Smooth muscle cell of the brain vasculature (primary cell): ENCODE results near the gene PRODH2.
"Not testable (repeated sequence)": the region's sequence is repeated elsewhere in the genome, so short reads cannot be mapped to it uniquely, and the experiment has no call there.

Experiments used
- DNase-seq: peaks from one replicate; pipeline ENCODE4 v3.0.0-alpha.2; 2012; ENCODE audit warnings: low read depth, low spot score

The PRODH2 gene

DNA sequence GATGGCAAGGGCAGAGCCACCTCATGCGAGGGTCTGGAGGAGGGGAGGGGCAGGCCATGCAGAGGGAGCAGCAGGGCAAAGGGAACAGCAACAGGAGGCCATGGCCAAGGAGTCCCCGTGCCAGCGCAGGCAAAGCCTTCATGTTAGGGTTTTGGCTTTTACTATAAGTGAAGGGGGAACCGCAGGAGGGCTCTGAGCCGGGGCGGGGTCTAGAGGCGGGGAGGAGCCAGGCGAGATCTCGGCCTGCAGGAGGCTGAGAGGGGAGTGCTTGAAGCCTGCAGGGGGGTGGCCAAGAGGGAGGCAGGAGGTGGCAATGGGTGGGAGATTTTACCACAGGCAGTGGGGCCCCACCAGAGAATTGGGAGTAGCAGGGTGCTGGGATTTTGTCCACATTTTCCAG is 31.0 kb downstream of the PRODH2 start:
- DNase-seq = no peak

DNA sequence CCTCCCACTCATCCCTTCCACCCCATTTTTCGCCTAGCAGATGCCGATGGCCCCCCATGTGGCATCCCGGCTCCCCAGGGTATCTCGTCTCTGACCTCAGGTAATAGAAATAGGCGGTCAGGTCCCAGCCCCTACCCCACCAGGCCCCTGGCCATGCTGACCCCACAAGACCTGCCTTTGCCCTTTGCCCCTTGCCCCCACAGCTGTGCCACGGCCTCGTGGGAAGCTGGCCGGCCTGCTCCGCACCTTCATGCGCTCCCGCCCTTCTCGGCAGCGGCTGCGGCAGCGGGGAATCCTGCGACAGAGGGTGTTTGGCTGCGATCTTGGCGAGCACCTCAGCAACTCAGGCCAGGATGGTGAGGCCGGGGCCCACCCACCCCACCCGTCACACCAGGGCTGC is 31.9 kb downstream of the PRODH2 start:
- no peak for DNase-seq

GRCh38 chr19:35780058-35780457 is 32.6 kb downstream of the PRODH2 start:
- no peak for DNase-seq

GRCh38 chr19:35779033-35779432 is 33.6 kb downstream of the PRODH2 start:
- no peak for DNase-seq

DNA sequence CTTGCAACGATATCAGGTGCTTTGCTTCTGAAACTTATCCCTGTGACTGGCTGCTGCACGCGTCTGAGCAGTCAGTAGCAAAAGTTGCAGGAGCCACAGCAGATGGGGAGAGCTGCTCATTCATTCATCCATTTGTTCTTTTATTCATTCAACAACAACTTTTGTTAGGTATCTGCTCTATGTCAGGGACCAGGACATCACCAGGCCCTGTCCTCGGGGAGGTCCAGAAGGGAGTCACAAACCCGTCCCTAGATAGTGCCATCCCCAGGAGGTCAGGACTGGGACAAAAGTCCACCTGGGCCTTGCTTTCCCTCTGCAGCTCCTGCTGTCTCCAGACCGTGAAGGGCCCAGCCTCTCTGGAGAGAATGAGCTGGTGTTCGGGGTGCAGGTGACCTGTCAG is 34.7 kb downstream of the PRODH2 start:
- DNase-seq = no peak

GRCh38 chr19:35777086-35777841 is 35.4 kb downstream of the PRODH2 start:
- DNase-seq = no peak

DNA sequence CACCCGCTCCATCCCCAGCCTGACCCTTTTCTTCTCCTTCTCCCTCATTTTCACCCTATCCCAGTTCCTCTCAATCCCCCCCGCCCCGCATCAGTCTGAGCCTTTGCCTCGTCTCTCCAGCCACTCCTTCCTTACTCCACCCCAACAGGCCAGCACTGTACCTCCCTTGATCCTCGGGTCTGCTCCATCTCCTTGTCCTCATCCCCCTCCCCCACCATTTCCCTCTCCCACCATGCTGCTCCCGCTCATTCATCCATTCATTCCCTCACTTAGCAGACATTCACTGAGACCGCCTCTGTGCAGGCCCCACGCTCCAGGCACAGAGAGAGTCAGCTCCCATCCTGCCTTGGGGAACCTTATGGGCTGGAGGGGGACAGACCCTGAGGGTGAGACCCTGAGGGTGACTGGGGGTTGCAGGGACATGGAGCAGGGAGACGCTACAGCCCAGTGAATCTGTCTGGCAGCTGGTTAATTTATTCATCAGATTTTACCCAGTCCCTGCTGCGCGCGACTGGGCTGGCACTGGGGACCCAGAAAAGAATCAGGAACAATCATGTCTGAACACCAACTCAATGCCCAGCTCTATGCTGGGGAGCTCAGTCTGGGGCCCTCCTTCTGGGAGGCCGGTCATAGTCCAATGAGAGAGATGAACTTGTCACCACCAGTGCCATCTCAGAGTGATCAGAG is 36.4 kb downstream of the PRODH2 start:
- DNase-seq = no peak

DNA sequence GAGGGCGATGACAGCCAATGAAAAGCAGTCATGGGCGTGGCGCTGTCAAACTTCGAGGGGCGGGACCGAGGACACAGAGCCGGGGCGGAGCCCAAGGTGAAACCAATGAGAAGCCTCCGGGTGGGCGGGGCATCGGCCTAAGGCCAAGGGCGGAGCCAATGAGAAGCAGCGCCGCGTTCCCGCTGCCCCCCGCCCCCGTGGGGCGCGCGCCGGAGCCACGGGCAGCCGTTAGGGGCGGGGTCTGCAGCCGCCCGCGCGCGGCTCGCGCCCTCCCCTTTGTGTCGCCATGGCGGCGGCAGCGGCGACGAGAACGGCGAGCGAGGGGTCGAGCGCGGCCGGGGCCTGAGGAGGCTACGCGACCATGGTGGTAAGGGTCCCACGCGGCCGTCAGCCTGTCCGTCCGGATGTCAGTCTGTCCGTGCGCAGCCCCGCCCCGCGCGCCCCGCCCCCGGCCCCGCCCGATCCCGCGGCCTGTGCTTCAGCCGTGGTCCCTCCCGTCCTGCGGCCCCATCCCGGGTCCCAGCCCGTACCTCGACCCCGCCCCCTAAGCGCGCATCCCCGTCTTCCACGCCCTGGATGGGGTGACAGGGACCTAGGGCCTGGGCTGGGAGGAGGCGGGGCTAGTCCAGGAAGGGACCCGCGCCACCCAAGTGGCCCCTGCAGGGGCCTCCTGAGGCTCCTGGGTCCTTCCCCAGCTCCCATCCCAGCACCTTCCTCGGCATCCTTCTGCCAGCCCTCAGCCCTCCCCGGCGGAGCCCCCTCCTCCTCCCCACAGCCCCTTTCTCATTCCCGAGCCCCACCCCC is 37.1 kb downstream of the PRODH2 start, which contains the start of gene ARHGAP33:
Gene ARHGAP33, plus strand, starts transcription at position 267 of the 804 bp plus-strand sequence. Its CDS starts 95 bp downstream, at position 362.
- DNase-seq = peak; percentile 94

- no peak for DNase-seq
Measured at GRCh38 chr19:35775046-35775297, 37.7 kb downstream of the PRODH2 start.

- DNase-seq = no peak
Measured at GRCh38 chr19:35774274-35775045, 38.2 kb downstream of the PRODH2 start.

- DNase-seq = no peak
Measured at GRCh38 chr19:35773020-35773806, 39.4 kb downstream of the PRODH2 start.

- not testable (repeated sequence) for DNase-seq
Measured at GRCh38 chr19:35772362-35772761, 40.3 kb downstream of the PRODH2 start.

- no peak for DNase-seq
Measured at GRCh38 chr19:35768082-35768421, 44.6 kb downstream of the PRODH2 start.

- DNase-seq = no peak
Measured at GRCh38 chr19:35767288-35768081, 45.2 kb downstream of the PRODH2 start.

- DNase-seq = no peak
Measured at GRCh38 chr19:35766571-35767104, 46.0 kb downstream of the PRODH2 start.

GRCh38 chr19:35764432-35765315 is 48.0 kb downstream of the PRODH2 start:
- no peak for DNase-seq

- no peak for DNase-seq
Measured at GRCh38 chr19:35760711-35761349, 51.8 kb downstream of the PRODH2 start.

- no peak for DNase-seq
Measured at GRCh38 chr19:35759697-35760096, 52.9 kb downstream of the PRODH2 start.
